Measurements from ENCODE around the gene SLC45A2.
"Not testable (repeated sequence)": the region's sequence is repeated elsewhere in the genome, so short reads cannot be mapped to it uniquely, and the experiment has no call there.

Gene SLC45A2

GRCh38 chr5:33984671-33985124 lies at the start of gene SLC45A2:
Gene SLC45A2, minus strand, starts transcription at chr5:33984693. Its CDS starts 110 bp downstream, at chr5:33984583.
- no peak within 1 kb of the TSS for H3K4me3 ChIP-seq (ENCODE audit: low read depth, low read length)

- no peak overlapping the region for H3K4me3 ChIP-seq (ENCODE audit: low read depth, low read length)
Measured at GRCh38 chr5:34031966-34032365, 47.5 kb upstream of the SLC45A2 start.

DNA sequence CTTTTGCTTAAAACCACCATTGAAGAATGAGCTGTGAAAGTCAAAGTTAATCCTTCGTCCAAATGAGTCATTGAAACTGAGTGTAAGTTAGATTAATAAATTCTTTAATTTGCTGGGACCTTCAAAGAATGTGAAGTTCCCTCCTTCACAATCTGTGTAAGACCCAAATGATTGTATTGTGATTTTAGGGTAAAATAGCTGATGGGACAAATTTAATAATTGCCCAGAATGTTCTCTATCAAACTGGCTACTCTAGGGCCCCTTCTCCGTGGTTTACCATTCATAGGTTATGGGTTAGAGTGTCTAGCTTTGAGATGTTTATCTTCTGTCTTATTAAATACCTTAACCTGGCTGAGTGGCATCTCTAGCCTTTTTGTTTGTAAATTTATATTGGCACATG lies 46.6 kb upstream of the SLC45A2 start:
- H3K4me3 ChIP-seq (ENCODE audit: low read depth, low read length) = no peak overlapping the region

- H3K4me3 ChIP-seq (ENCODE audit: low read depth, low read length) = not testable (repeated sequence)
Measured at GRCh38 chr5:34030585-34030984, 46.1 kb upstream of the SLC45A2 start.

GRCh38 chr5:34030048-34030447 lies 45.6 kb upstream of the SLC45A2 start:
- no peak overlapping the region for H3K4me3 ChIP-seq (ENCODE audit: low read depth, low read length)

DNA sequence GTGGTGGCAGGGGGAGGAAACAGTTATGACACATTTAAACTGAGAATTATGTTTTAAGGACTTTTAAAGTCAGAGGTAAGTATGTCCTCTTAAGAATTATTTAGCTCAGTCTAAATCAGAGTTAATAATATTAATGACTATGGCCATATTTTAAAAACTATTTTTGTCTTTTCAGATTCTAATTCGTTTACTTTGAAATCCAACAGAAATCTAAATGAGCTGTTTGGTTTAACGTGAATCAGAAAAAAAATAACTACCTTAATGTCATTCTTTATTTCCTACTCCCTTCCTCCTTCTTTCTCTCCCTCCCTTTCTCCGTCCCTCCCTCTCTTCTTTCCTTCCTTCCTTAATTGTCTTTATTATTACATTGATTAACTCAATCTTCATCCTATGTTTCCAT lies 43.9 kb upstream of the SLC45A2 start:
- H3K4me3 ChIP-seq (ENCODE audit: low read depth, low read length) = no peak overlapping the region

GRCh38 chr5:34026089-34026761 lies 41.7 kb upstream of the SLC45A2 start:
- H3K4me3 ChIP-seq (ENCODE audit: low read depth, low read length) = no peak overlapping the region

DNA sequence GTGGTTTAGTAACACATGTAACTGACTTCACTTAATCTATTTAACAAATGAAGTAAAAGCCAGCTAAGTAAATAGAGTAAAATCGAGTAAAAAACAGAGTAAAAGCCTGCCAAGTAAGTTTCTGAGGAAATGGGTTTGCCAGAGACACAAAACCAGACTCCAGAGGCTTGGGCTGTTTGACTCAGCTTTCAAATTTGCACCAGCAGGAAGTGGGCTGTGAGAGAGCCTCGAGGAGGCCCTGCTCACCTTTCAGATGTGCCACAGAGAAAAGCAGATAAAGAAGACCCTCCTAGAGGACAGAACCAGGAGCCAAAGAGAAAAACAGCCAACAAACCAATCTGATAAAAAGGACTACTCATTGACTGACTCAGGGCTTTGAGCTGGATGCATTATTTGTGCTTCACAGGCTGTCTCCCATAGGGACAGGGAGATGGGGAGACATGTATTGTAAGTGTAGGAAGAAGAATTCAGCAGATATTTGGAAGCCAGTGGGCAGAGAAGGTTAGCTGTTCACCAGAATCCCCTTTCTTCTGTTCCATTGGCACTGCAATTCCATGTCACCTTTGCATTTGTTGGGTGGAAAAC lies 37.7 kb upstream of the SLC45A2 start:
- no peak overlapping the region for H3K4me3 ChIP-seq (ENCODE audit: low read depth, low read length)

DNA sequence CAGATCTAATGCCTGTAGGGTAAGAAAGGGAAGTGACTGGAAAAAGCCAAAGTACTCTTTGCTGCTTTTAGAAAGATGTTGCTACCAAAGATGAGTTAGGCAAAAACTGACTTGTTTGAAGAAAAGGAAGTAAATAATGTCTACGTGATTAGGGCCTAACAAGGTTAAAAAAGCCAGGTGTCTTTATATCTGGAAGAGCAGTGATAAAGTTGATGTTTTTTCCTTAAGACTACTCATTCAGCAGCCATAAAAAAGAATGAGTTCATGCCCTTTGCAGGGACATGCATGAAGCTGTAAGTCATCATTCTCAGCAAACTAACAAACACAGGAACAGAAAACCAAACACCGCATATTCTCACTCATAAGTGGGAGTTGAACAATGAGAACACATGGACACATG lies 36.8 kb upstream of the SLC45A2 start:
- no peak overlapping the region for H3K4me3 ChIP-seq (ENCODE audit: low read depth, low read length)

DNA sequence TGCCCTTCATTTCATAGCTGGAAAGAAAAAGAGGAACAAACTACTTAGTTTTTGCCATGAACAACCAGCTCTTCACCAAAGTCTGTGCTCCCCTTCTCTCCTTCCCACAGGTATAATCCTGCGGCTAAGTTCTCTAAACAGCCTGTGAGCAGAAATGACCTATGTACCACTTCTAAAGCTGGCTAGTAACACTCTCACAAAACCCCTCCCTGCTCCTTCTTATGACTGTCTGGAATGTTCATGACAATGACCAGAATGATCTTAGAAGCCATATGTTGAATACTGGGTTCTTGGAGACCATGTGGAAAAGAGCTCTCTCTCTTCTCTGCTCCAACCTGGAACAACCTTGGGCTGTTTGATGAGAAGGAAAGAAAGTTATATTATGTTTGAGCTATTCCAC lies 36.2 kb upstream of the SLC45A2 start:
- H3K4me3 ChIP-seq (ENCODE audit: low read depth, low read length) = no peak overlapping the region

GRCh38 chr5:34017254-34017653 lies 32.8 kb upstream of the SLC45A2 start:
- no peak overlapping the region for H3K4me3 ChIP-seq (ENCODE audit: low read depth, low read length)

DNA sequence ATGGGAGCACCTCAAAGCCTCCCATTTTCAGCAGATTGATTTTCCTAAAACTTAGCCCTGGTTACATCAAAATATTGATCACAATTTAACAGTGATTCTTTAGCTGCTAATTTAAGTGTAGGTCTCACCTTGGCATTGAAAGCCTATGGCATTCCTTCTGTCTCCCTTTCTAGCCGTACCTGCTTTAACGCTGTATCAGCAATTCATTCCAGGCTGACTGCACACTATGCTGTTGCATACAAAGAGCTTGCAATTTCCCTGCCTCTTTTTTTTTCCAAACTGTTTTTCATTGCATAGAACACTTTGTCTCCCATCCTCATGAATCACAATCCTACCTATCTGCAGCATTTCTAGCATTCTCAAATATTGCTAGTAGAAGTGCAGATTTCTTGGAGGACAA lies 32.3 kb upstream of the SLC45A2 start:
- no peak overlapping the region for H3K4me3 ChIP-seq (ENCODE audit: low read depth, low read length)

DNA sequence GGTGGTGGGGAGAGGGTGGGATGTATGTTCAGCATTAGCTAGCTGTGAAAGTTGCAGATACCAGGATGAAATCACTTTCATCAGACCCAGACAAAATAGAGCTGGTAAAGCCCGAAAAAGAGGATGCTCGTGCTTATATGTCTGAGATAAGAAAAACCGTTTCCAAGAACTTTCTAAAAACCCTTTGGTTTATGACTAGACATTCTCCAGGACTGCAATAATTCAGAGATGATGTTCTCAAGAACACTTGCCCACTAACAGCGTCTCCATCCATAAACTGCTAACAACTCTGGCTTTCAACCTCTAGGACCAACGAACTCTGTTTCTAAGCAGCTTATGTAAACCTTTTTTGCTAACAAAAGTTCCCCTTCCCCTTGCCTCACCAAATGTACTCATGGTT lies 31.7 kb upstream of the SLC45A2 start:
- H3K4me3 ChIP-seq (ENCODE audit: low read depth, low read length) = no peak overlapping the region

GRCh38 chr5:34015120-34015822 lies 30.8 kb upstream of the SLC45A2 start:
- H3K4me3 ChIP-seq (ENCODE audit: low read depth, low read length) = no peak overlapping the region

- no peak overlapping the region for H3K4me3 ChIP-seq (ENCODE audit: low read depth, low read length)
Measured at GRCh38 chr5:34014626-34015025, 30.1 kb upstream of the SLC45A2 start.

GRCh38 chr5:34013547-34013946 lies 29.1 kb upstream of the SLC45A2 start:
- no peak overlapping the region for H3K4me3 ChIP-seq (ENCODE audit: low read depth, low read length)

DNA sequence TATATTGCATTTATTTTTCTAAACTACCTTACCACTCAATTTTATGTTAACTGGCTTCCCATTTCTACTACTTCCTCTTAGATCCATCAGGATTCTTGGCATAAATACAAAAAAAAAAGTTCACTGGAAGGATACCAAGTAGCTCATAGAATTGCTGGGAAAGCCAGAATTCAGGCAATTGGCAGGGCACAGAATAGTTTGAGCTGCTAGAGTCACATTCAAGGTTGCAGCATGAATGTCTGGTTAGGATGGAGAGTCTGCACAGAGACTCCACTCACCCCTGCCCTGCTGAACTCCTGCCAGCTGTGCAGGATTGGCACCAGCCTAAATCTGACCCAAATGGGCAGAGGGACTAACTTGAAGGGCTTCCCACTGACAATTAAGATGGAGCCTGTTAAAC lies 28.3 kb upstream of the SLC45A2 start:
- no peak overlapping the region for H3K4me3 ChIP-seq (ENCODE audit: low read depth, low read length)

DNA sequence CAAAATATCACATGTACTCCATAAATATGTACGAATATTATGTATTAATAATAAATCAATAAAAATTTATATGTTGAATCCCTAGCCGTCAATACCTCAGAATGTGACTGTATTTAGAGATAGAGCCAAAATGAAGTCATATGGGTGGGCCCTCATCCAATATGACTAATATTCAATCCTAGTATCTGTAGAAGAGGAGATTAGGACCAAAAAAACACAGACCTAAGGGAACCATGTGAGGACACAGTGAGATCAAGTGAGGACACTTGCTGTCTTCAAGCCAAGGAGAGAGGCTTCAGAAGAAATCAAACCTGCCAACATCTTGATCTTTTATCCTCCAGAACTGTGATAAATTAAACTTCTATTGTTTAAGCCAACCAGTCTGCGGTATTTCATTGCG lies 27.0 kb upstream of the SLC45A2 start:
- H3K4me3 ChIP-seq (ENCODE audit: low read depth, low read length) = no peak overlapping the region

DNA sequence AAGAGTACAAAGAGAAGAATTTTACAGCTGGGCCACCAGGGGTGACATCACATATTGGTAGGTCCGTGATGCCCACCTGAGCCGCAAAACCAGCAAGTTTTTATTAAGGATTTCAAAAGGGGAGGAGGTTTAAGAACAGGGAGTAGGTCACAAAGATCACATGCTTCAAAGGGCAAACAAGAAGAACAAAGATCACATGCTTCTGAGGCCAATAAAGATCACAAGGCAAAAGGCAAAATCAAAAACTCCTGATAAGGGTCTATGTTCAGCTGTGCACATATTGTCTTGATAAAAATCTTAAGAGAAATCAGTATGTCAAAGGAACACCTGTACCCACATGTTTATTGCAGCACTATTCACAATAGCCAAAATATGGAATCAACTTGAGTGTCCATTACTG lies 25.7 kb upstream of the SLC45A2 start:
- not testable (repeated sequence) for H3K4me3 ChIP-seq (ENCODE audit: low read depth, low read length)

DNA sequence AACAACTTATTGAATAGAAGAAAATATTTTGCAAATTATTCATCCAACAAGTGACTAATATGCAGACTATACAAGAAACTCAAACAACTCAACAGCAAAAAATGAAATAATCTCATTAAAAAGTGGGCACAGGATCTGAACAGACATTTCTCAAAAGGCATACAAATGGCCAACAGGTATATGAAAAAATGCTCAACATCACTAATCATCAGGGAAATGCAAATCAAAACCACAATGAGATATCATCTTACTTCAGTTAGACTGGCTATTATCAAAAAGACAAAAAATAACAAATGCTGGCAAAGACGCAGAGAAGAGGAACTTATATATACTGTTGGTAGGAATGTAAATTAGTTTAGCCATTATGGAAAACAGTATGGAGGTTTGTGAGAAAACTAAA lies 25.1 kb upstream of the SLC45A2 start:
- H3K4me3 ChIP-seq (ENCODE audit: low read depth, low read length) = no peak overlapping the region

DNA sequence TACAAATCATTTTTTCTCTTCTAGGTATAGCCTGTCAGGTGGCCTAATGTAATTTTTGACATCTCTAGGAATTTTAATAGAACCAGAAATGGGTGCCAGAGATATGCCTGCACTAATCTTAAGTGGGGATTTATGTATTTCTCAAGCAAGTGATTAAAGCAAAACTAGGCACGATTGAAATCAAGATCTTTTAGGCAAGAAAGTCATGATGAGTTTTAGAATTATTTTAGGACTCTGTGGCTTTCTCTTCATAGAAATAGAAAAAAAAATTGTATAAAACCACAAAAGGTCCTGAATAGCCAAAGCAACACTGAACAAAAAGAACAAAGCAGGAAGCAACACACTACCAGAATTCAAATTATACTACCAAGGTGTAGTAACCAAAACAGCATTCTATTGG lies 24.3 kb upstream of the SLC45A2 start:
- H3K4me3 ChIP-seq (ENCODE audit: low read depth, low read length) = peak overlapping the region; percentile 85

Measured in iPS-11a (cell line).